GM12878 (cell line): ENCODE data around the gene SORCS2.

ENCODE experiments used
- MXI1 ChIP-seq: fragments of 150-350 bp; IDR thresholded peaks from 2 replicates; pipeline ENCODE4 v1.6.1; 2011; ENCODE audit warnings: low read depth, mild to moderate bottlenecking, inconsistent platforms, low read length, improper control_type of control experiment
- NR2F1 ChIP-seq: fragments of 450-650 bp; conservative IDR thresholded peaks from 2 replicates; pipeline ENCODE4 v1.6.1; 2017; ENCODE audit warnings: mild to moderate bottlenecking
- RCOR1 ChIP-seq: conservative IDR thresholded peaks from 2 replicates; pipeline ENCODE4 v1.6.1; 2012; ENCODE audit warnings: low read depth, low read length, improper control_type of control experiment
- SMARCA5 ChIP-seq: fragments of 450-650 bp; IDR thresholded peaks from 2 replicates; pipeline ENCODE4 v1.6.1; 2017; ENCODE audit warnings: mild to moderate bottlenecking
- TF ChIP-seq, protein P1 (sequence below), 3 experiments: IDR thresholded peaks in 2 of 3; conservative IDR thresholded peaks in 1 of 3; 2 replicates each; pipeline ENCODE4 v1.5.1; 2011; ENCODE audit warnings: low read depth in 3 of 3, low read length in 3 of 3, mild to moderate bottlenecking in 3 of 3, control low read depth in 2 of 3, moderate library complexity in 2 of 3, inconsistent platforms in 1 of 3, mixed read lengths in 1 of 3; ENCODE audit not compliant: control insufficient read depth in 2 of 3, insufficient read depth in 1 of 3; ENCODE audit errors: extremely low read depth in 1 of 3

DNA sequence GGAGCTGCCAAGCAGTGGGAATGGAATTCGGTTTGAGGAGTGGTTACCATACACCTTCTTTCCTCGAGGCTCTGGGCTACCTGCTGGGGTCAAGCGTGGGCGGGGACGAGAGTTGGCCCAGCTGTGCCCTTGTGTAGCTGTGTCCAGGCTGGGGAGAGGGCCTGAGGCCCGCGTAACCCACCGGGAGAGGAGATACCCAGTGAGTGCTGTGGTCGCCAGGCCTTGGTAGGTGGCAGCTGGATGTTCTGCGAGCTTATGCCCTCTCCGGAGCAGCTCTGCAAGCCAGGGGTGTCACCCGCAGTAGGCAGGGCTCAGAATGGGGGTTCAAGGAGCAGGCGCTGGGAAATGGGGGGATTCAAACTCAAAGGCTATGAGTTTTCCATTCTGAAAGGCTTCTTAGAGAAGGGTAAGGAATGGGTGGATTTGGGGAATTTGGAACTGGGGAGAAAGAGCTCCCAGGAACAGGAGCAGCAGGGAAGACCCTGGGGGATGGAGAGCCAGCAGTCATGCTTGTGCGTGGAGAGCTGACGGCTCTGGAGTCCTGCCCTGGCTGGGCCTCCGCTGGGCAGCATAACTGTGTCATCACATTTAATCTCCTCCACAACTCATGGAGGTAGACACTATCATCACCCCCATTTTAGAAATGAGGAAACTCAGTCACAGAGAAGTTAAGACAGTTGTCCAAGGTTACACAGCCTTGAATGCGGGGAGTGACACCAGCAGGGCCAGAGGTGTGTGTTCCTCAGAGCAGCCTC lies 117.5 kb downstream of the SORCS2 start:
- TF ChIP-seq, protein P1, sequence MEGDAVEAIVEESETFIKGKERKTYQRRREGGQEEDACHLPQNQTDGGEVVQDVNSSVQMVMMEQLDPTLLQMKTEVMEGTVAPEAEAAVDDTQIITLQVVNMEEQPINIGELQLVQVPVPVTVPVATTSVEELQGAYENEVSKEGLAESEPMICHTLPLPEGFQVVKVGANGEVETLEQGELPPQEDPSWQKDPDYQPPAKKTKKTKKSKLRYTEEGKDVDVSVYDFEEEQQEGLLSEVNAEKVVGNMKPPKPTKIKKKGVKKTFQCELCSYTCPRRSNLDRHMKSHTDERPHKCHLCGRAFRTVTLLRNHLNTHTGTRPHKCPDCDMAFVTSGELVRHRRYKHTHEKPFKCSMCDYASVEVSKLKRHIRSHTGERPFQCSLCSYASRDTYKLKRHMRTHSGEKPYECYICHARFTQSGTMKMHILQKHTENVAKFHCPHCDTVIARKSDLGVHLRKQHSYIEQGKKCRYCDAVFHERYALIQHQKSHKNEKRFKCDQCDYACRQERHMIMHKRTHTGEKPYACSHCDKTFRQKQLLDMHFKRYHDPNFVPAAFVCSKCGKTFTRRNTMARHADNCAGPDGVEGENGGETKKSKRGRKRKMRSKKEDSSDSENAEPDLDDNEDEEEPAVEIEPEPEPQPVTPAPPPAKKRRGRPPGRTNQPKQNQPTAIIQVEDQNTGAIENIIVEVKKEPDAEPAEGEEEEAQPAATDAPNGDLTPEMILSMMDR (IDR thresholded peaks at IDR 0.05 in 2 of 3, conservative IDR thresholded peaks at IDR 0.05 in 1 of 3; ENCODE audit: control insufficient read depth in 2 of 3, extremely low read depth in 1 of 3, insufficient read depth in 1 of 3, low read depth in 3 of 3, low read length in 3 of 3): no peak
- no peak for TF ChIP-seq MXI1
- no peak for TF ChIP-seq NR2F1
- no peak for TF ChIP-seq RCOR1
- no peak for TF ChIP-seq SMARCA5
